HG02973 (cell line): Measurements from ENCODE around the gene DNPEP.

Experiments
- ATAC-seq: cut with Tn5 transposase; IDR thresholded peaks from one replicate; pipeline ENCODE4 v1.9.1; 2021; ENCODE audit warnings: moderate library complexity; ENCODE audit not compliant: unreplicated experiment

The DNPEP gene

GRCh38 chr2:219387306-219388120, at the start of gene DNPEP:
Gene DNPEP, minus strand, starts transcription at chr2:219387912. Its CDS starts 118 bp downstream, at chr2:219387794.
- peak; percentile 53 for ATAC-seq

- ATAC-seq, result no peak
Measured at GRCh38 chr2:219437141-219437540, 49.4 kb upstream of the DNPEP start.

- ATAC-seq, result no peak
Measured at GRCh38 chr2:219436491-219436890, 48.8 kb upstream of the DNPEP start.

- no peak for ATAC-seq
Measured at GRCh38 chr2:219435701-219436100, 48.0 kb upstream of the DNPEP start.

GRCh38 chr2:219434718-219435525, 47.2 kb upstream of the DNPEP start, which contains the start of gene SPEG:
Gene SPEG, plus strand, starts transcription at chr2:219434843. Its CDS starts 135 bp downstream, at chr2:219434978.
- ATAC-seq, result no peak

- no peak for ATAC-seq
Measured at GRCh38 chr2:219434468-219434717, 46.7 kb upstream of the DNPEP start.

- no peak for ATAC-seq
Measured at GRCh38 chr2:219433666-219434467, 46.2 kb upstream of the DNPEP start.

GRCh38 chr2:219430633-219431615, 43.2 kb upstream of the DNPEP start:
- ATAC-seq, result no peak

GRCh38 chr2:219429958-219430606, 42.4 kb upstream of the DNPEP start:
- ATAC-seq, result no peak

- no peak for ATAC-seq
Measured at GRCh38 chr2:219428469-219428868, 40.8 kb upstream of the DNPEP start.

- no peak for ATAC-seq
Measured at GRCh38 chr2:219426534-219427136, 38.9 kb upstream of the DNPEP start.

GRCh38 chr2:219426068-219426443, 38.3 kb upstream of the DNPEP start:
- no peak for ATAC-seq

- no peak for ATAC-seq
Measured at GRCh38 chr2:219425238-219426067, 37.7 kb upstream of the DNPEP start.

GRCh38 chr2:219423652-219424377, 36.1 kb upstream of the DNPEP start:
- ATAC-seq, result no peak

- ATAC-seq, result no peak
Measured at GRCh38 chr2:219422952-219423534, 35.3 kb upstream of the DNPEP start.

GRCh38 chr2:219421323-219421722, 33.6 kb upstream of the DNPEP start:
- ATAC-seq, result no peak

GRCh38 chr2:219420687-219421086, 33.0 kb upstream of the DNPEP start:
- no peak for ATAC-seq
